H1 (cell line): ENCODE measurements around the gene IFNAR2. TPM values are rescaled to one million over a fixed set of nuclear protein-coding genes. Genes with fewer than 3 reads are reported as not detected.

Experiments
- CTCF ChIA-PET: fragments of 300-600 bp; sonication (Branson Sonifier 250); formaldehyde crosslinking; loops from one replicate; lab custom pipeline; 2021; ENCODE audit not compliant: partially characterized antibody; lab: Charles Lee
- POLR2A ChIA-PET: fragments of 300-600 bp; sonication (Branson Sonifier 250); formaldehyde crosslinking; loops from one replicate; lab custom pipeline; 2021; ENCODE audit warnings: inconsistent platforms; ENCODE audit not compliant: partially characterized antibody; lab: Charles Lee
- DNase-seq, 2 experiments: peaks; one replicate each; pipeline versions ENCODE4 v3.0.0 to v3.0.0-alpha.2; 2010 to 2022; ENCODE audit warnings: low spot score in 2 of 2, low read depth in 1 of 2, mixed read lengths in 1 of 2
- FAIRE-seq: peaks from 2 replicates; lab custom pipeline; 2011; peaks lifted over from hg19 to GRCh38; lab: Jason Lieb, UNC
- H2AFZ ChIP-seq: 2 replicates; pipeline ENCODE4 v1.8.1; 2012; ENCODE audit warnings: low read length, inconsistent platforms
- H2AK5ac ChIP-seq: 2 replicates; pipeline ENCODE4 v1.6.1; 2013; ENCODE audit warnings: low read depth, low read length
- H2BK120ac ChIP-seq: replicated peaks from 2 replicates; pipeline ENCODE3; 2013; ENCODE audit warnings: low read depth, low read length, inconsistent platforms
- H2BK12ac ChIP-seq: 2 replicates; pipeline ENCODE4 v1.6.1; 2013; ENCODE audit warnings: low read depth, low read length
- H2BK15ac ChIP-seq: 2 replicates; pipeline ENCODE4 v1.6.1; 2013; ENCODE audit warnings: low read length
- H2BK20ac ChIP-seq: 2 replicates; pipeline ENCODE4 v1.6.1; 2013; ENCODE audit warnings: low read length
- H2BK5ac ChIP-seq: 2 replicates; pipeline ENCODE4 v1.6.1; 2013; ENCODE audit warnings: low read depth, low read length
- H3K14ac ChIP-seq: 2 replicates; pipeline ENCODE4 v1.6.1; 2013; ENCODE audit warnings: inconsistent platforms; ENCODE audit not compliant: insufficient read length
- H3K18ac ChIP-seq: 2 replicates; pipeline ENCODE4 v1.6.1; 2013; ENCODE audit warnings: low read length; ENCODE audit errors: extremely low read depth
- H3K23ac ChIP-seq: 2 replicates; pipeline ENCODE4 v1.6.1; 2013; ENCODE audit warnings: inconsistent platforms; ENCODE audit not compliant: insufficient read length
- H3K23me2 ChIP-seq: 2 replicates; pipeline ENCODE4 v1.6.1; 2013; ENCODE audit warnings: low read depth, low read length
- H3K27ac ChIP-seq: 2 replicates; pipeline ENCODE4 v1.6.1; 2011; ENCODE audit warnings: low read depth, low read length, inconsistent platforms
- H3K27me3 ChIP-seq, 4 experiments: replicated peaks in 1 of 4; 1 replicate in 1 of 4; 2 replicates in 3 of 4; pipeline versions ENCODE4 v1.6.1 to v1.8.1; 2011 to 2013; ENCODE audit warnings: low read length in 3 of 4, mild to moderate bottlenecking in 3 of 4, inconsistent platforms in 2 of 4, mixed read lengths in 2 of 4, moderate library complexity in 1 of 4; ENCODE audit not compliant: control insufficient read depth in 3 of 4, insufficient read depth in 3 of 4; ENCODE audit errors: extremely low read depth in 1 of 4
- H3K36me3 ChIP-seq, 4 experiments: 2 replicates each; pipeline versions ENCODE4 v1.6.1 to v1.8.1; 2011 to 2013; ENCODE audit warnings: mild to moderate bottlenecking in 4 of 4, low read length in 3 of 4, moderate library complexity in 2 of 4, control low read depth in 1 of 4, inconsistent platforms in 1 of 4; ENCODE audit not compliant: insufficient read depth in 4 of 4, control insufficient read depth in 2 of 4
- H3K4ac ChIP-seq: replicated peaks from 2 replicates; pipeline ENCODE3; 2013; ENCODE audit warnings: low read length, low read depth, mixed read lengths, inconsistent platforms; ENCODE audit not compliant: insufficient read length
- H3K4me1 ChIP-seq, 4 experiments: replicated peaks in 1 of 4; 1 replicate in 1 of 4; 2 replicates in 3 of 4; pipeline versions ENCODE4 v1.6.1 to v1.8.1; 2011 to 2013; ENCODE audit warnings: low read length in 3 of 4, inconsistent platforms in 2 of 4, mixed read lengths in 1 of 4; ENCODE audit not compliant: insufficient read depth in 4 of 4, control insufficient read depth in 3 of 4
- H3K4me2 ChIP-seq, 2 experiments: 2 replicates each; pipeline versions ENCODE4 v1.6.1 to v1.8.1; 2011 to 2013; ENCODE audit warnings: low read depth in 2 of 2, low read length in 2 of 2, control low read depth in 1 of 2, inconsistent platforms in 1 of 2, mild to moderate bottlenecking in 1 of 2; ENCODE audit not compliant: insufficient read depth in 1 of 2
- H3K4me3 ChIP-seq, 4 experiments: fragments of 200-600, 300-600 bp in 1 of 4; sonication (generic), shearing (Covaris generic), sonication (Bioruptor Twin) in 1 of 4; 2 replicates each; pipeline versions ENCODE4 v1.5.1 to v1.8.1; 2011 to 2016; ENCODE audit warnings: low read length in 4 of 4, low read depth in 3 of 4, control low read depth in 2 of 4, inconsistent platforms in 2 of 4, mild to moderate bottlenecking in 2 of 4, mixed read lengths in 1 of 4, moderate library complexity in 1 of 4; ENCODE audit not compliant: insufficient read depth in 2 of 4; ENCODE audit errors: extremely low read depth in 1 of 4
- H3K56ac ChIP-seq: replicated peaks from 2 replicates; pipeline ENCODE3; 2013; ENCODE audit warnings: low read depth, mild to moderate bottlenecking, mixed read lengths, low read length, inconsistent platforms; ENCODE audit not compliant: insufficient read length
- H3K79me1 ChIP-seq: 2 replicates; pipeline ENCODE4 v1.6.1; 2013; ENCODE audit warnings: low read depth, low read length, control low read depth
- H3K79me2 ChIP-seq, 2 experiments: 2 replicates each; pipeline versions ENCODE4 v1.6.1 to v1.8.1; 2012 to 2013; ENCODE audit warnings: low read length in 2 of 2, mild to moderate bottlenecking in 2 of 2, inconsistent platforms in 1 of 2; ENCODE audit not compliant: insufficient read depth in 2 of 2, control insufficient read depth in 1 of 2
- H3K9ac ChIP-seq, 4 experiments: replicated peaks in 1 of 4; 1 replicate in 1 of 4; 2 replicates in 3 of 4; pipeline versions ENCODE4 v1.6.1 to v1.8.1; 2011 to 2013; ENCODE audit warnings: low read depth in 3 of 4, low read length in 3 of 4, control low read depth in 2 of 4, mild to moderate bottlenecking in 2 of 4, moderate library complexity in 2 of 4, inconsistent platforms in 1 of 4; ENCODE audit errors: extremely low read depth in 1 of 4
- H3K9me3 ChIP-seq, 2 experiments: 2 replicates each; pipeline versions ENCODE4 v1.6.1 to v1.8.1; 2012 to 2013; ENCODE audit warnings: mild to moderate bottlenecking in 2 of 2, moderate library complexity in 2 of 2, control low read depth in 1 of 2, inconsistent platforms in 1 of 2, low read depth in 1 of 2, low read length in 1 of 2, mixed read lengths in 1 of 2; ENCODE audit not compliant: insufficient read depth in 2 of 2
- H4K20me1 ChIP-seq, 2 experiments: replicated peaks in 1 of 2; 2 replicates each; pipeline versions ENCODE3 to v1.8.1; 2011 to 2013; ENCODE audit warnings: inconsistent platforms in 2 of 2, low read length in 2 of 2, mild to moderate bottlenecking in 1 of 2; ENCODE audit not compliant: insufficient read depth in 2 of 2, control insufficient read depth in 1 of 2
- H4K5ac ChIP-seq: 2 replicates; pipeline ENCODE4 v1.6.1; 2013; ENCODE audit warnings: low read length, low read depth, mixed read lengths, inconsistent platforms; ENCODE audit not compliant: insufficient read length
- H4K8ac ChIP-seq: 2 replicates; pipeline ENCODE4 v1.8.0; 2013; ENCODE audit warnings: mild to moderate bottlenecking, moderate library complexity, low read length, inconsistent platforms; ENCODE audit not compliant: insufficient read depth; ENCODE audit errors: extremely low read depth
- H4K91ac ChIP-seq: replicated peaks from 2 replicates; pipeline ENCODE3; 2013; ENCODE audit warnings: low read length, mixed read lengths, inconsistent platforms; ENCODE audit not compliant: insufficient read length
- POLR2A ChIP-seq, 2 experiments: IDR thresholded peaks; 1 replicate in 1 of 2; 2 replicates in 1 of 2; pipeline ENCODE4 v1.6.1; 2011; ENCODE audit warnings: low read depth in 2 of 2, low read length in 2 of 2, mild to moderate bottlenecking in 2 of 2; ENCODE audit errors: control extremely low read depth in 1 of 2
- RXRA ChIP-seq: IDR thresholded peaks from 2 replicates; pipeline ENCODE4 v1.6.1; 2011; ENCODE audit warnings: low read depth, mild to moderate bottlenecking, low read length, moderate library complexity; ENCODE audit not compliant: insufficient read depth
- WGBS, 2 experiments: shearing (Covaris generic) in 1 of 2; methylation state at CpG; one replicate each; pipeline versions ENCODE4 v1.1.6 to v1.1.7; 2013 to 2015; ENCODE audit warnings: low lambda C conversion rate in 2 of 2, mixed read lengths in 2 of 2, inconsistent platforms in 1 of 2, low coverage in 1 of 2, missing lambda C conversion rate in 1 of 2; ENCODE audit not compliant: insufficient replicate concordance in 2 of 2, insufficient coverage in 1 of 2, insufficient read length in 1 of 2; ENCODE audit errors: extremely low coverage in 1 of 2, missing lambda C conversion rate in 1 of 2; 5-methylcytosine and 5-hydroxymethylcytosine counted together
- polyA plus RNA-seq, 7 experiments: library from polyadenylated mRNA; depleted of rRNA in 3 of 7; stranded (reverse) in 5 of 7; unstranded in 2 of 7; fragments of >200 nt in 5 of 7; fragments of 200-250 nt in 2 of 7; gene quantifications; 1 replicate in 5 of 7; 2 replicates in 1 of 7; 4 replicates in 1 of 7; pipeline versions ENCODE4 v1.2.1 to v1.2.3, GENCODE V29; 2011 to 2013; ENCODE audit warnings: missing spikeins in 2 of 7, mixed read lengths in 2 of 7
- total RNA-seq: library from RNA; stranded (reverse); fragmentation: NEBNext Ultra II Directional; extraction: Animal tissue kit (Norgen Biotek cat#: 25700); gene quantifications from 2 replicates; pipeline ENCODE4 v1.2.1, GENCODE V29; 2021

The IFNAR2 gene
- total and polyA plus RNA-seq, 2 of the 8 experiments (the other 6 are each of a cell fraction or from before 2014, with no cell fraction given) = 12.2 to 16.1 TPM

GRCh38 chr21:33266050-33266788 lies 36.5 kb downstream of the IFNAR2 start, which contains the start of gene IL10RB:
Gene IL10RB, plus strand, starts transcription at chr21:33266367. Its CDS starts 99 bp downstream, at chr21:33266466.
- Histone ChIP-seq H2AK5ac (no peak within 1 kb of the TSS), H3K56ac (peak within 1 kb of the TSS; percentile 7), H2BK120ac (no peak within 1 kb of the TSS), H3K18ac (no peak within 1 kb of the TSS), H3K9me3 (no peaks in the 10 kb centered on the region), H4K5ac (no peak within 1 kb of the TSS), H3K9ac (peak within 1 kb of the TSS in 3 of 4 experiments; percentile 4 to 34 (median 28); a peak in 4 of 7 replicates), H3K27ac (no peak within 1 kb of the TSS), H4K20me1 (peaks cover 0 to 5% of the 10 kb centered on the region in 2 experiments), H2BK12ac (no peak within 1 kb of the TSS), H3K23ac (no peak within 1 kb of the TSS), H3K36me3 (peaks cover 0 to 7% (median 2%) of the 10 kb centered on the region in 4 experiments; a peak in 1 of 8 replicates), H3K4me2 (peak within 1 kb of the TSS; percentile 68 to 71), H3K79me2 (no peaks in the 10 kb centered on the region), H3K79me1 (no peaks in the 10 kb centered on the region), H3K4me1 (peaks cover 0 to 4% (median under 1%) of the 10 kb centered on the region in 4 experiments; a peak in 3 of 7 replicates), H4K8ac (no peak within 1 kb of the TSS; the same call in 1 of the 2 replicates), H2BK5ac (no peak within 1 kb of the TSS), H2BK15ac (no peak within 1 kb of the TSS), H3K27me3 (no peaks in the 10 kb centered on the region; a peak in 1 of 7 replicates), H3K14ac (no peak within 1 kb of the TSS), H3K4ac (no peak within 1 kb of the TSS), H3K23me2 (peaks cover 7% of the 10 kb centered on the region; the same call in 1 of the 2 replicates), H4K91ac (no peak within 1 kb of the TSS), H2BK20ac (no peak within 1 kb of the TSS), H2AFZ (no peak within 1 kb of the TSS), H3K4me3 (peak within 1 kb of the TSS; percentile 49 to 67 (median 60))
- DNase-seq = peak; percentile 19 to 86
- ChIA-PET POLR2A (interaction anchor here (0.6 to 2.5 kb wide), 8 partner anchors 13 to 277 kb away, joined by 3 to 6 read pairs (median 4); partner anchors contain the start of gene IFNAR1), CTCF (interaction anchor here (0.6 to 1.7 kb wide), 10 partner anchors 9 to 169 kb away, joined by 3 to 9 read pairs (median 4); no protein-coding TSS in a partner anchor)
- FAIRE-seq = no peak
- WGBS, 2 experiments = 3% methylated on average over 28 of the region's 60 CpGs; no CpG with 5 or more reads in 1 of the 2 experiments
- TF ChIP-seq POLR2A (IDR thresholded peaks at IDR 0.05; ENCODE audit: control extremely low read depth in 1 of 2, low read depth in 2 of 2, low read length in 2 of 2) (peak in 1 of 2 experiments; percentile 48; a peak in 1 of 3 replicates), RXRA (no peak)
